Right forelimb (tissue), 1 donor: ENCODE measurements around the gene GRIN1.
"Not testable (repeated sequence)": the region's sequence is repeated elsewhere in the genome, so short reads cannot be mapped to it uniquely, and the experiment has no call there.

Source experiments
- DNase-seq: peaks from one replicate; pipeline ENCODE4 v3.0.0-alpha.2; 2018

The GRIN1 gene

GRCh38 chr9:137111788-137112563, 27.0 kb upstream of the GRIN1 start:
- no peak for DNase-seq

GRCh38 chr9:137112564-137113384, 26.2 kb upstream of the GRIN1 start:
- no peak for DNase-seq

GRCh38 chr9:137113385-137114159, 25.4 kb upstream of the GRIN1 start:
- no peak for DNase-seq

- no peak for DNase-seq
Measured at GRCh38 chr9:137114220-137114612, 24.7 kb upstream of the GRIN1 start.

GRCh38 chr9:137114613-137115393, 24.2 kb upstream of the GRIN1 start, which contains the start of gene DPP7:
TSS of gene DPP7 (minus strand) at chr9:137114733. CDS start at chr9:137114713, 20 bp downstream.
- no peak for DNase-seq

- DNase-seq = no peak
Measured at GRCh38 chr9:137115394-137116026, 23.4 kb upstream of the GRIN1 start.

- no peak for DNase-seq
Measured at GRCh38 chr9:137116027-137116507, 22.9 kb upstream of the GRIN1 start.

- no peak for DNase-seq
Measured at GRCh38 chr9:137116728-137117127, 22.2 kb upstream of the GRIN1 start.

GRCh38 chr9:137117269-137117731, 21.7 kb upstream of the GRIN1 start:
- DNase-seq = no peak

GRCh38 chr9:137118092-137118603, 20.8 kb upstream of the GRIN1 start:
- DNase-seq = not testable (repeated sequence)

GRCh38 chr9:137121927-137122795, 16.8 kb upstream of the GRIN1 start:
- DNase-seq = not testable (repeated sequence)

- DNase-seq = not testable (repeated sequence)
Measured at GRCh38 chr9:137122796-137123467, 16.0 kb upstream of the GRIN1 start.

- no peak for DNase-seq
Measured at GRCh38 chr9:137123468-137123837, 15.5 kb upstream of the GRIN1 start.

- DNase-seq = not testable (repeated sequence)
Measured at GRCh38 chr9:137123952-137124462, 14.9 kb upstream of the GRIN1 start.

GRCh38 chr9:137126786-137127185, 12.2 kb upstream of the GRIN1 start:
- DNase-seq = no peak

GRCh38 chr9:137127301-137128157, 11.4 kb upstream of the GRIN1 start:
- no peak for DNase-seq

GRCh38 chr9:137128158-137128861, 10.6 kb upstream of the GRIN1 start:
- no peak for DNase-seq
